Measurements from ENCODE around the gene TCF4.

- TF ChIP-seq CTCF (IDR thresholded peaks at IDR 0.05), result no peak
- no peak for TF ChIP-seq POLR2A (IDR thresholded peaks at IDR 0.05)
Measured at GRCh38 chr18:55339990-55340389, 248.0 kb downstream of the TCF4 start.
